GM18868 (cell line): ENCODE results near the gene TMEM204.
"Not testable (repeated sequence)": the region's sequence is repeated elsewhere in the genome, so short reads cannot be mapped to it uniquely, and the experiment has no call there.

Experiments used
- ATAC-seq: cut with Tn5 transposase; IDR thresholded peaks from one replicate; pipeline ENCODE4 v1.9.1; 2021; ENCODE audit warnings: mild to moderate bottlenecking, moderate library complexity; ENCODE audit not compliant: unreplicated experiment

Gene TMEM204

DNA sequence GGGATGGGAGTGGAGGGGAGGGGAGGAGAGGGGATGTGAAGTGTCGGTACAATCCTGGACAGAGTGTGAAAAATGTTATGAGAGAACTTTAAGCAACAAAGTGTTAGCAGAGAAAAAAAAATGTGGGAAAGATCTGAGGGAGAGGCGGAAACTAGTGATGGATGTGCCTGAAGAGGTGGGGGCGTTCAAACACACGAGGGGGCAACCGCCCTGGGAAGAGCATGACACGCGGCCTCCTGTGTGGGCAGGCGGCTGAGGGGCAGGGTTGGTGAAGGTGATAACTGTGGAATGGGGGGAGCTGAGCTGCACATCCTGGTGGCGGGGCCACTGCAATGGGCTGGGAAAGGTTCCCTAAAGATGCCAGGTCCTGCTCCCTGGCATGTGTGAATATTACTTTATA, 48.3 kb downstream of the TMEM204 start:
- ATAC-seq = no peak

DNA sequence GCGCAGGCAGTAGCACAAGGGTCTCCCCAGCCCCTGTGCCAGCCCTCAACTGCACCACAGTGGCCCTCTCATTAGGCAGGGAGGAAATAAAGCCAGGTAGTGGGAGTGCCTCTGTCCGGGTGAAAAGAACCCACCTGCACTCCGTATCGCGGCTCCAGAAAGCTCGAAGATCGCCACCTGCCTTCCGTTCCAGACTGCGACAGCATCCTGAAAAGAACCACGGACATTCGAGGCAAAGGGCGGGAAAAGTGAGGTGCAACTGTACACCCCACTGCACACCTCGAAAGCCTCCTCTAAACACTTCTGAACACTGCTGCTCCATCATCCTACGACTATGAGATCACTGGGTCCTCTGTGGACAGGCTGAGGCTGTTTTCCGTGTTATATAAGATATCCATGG, 49.7 kb downstream of the TMEM204 start:
- ATAC-seq = no peak

- no peak for ATAC-seq
These were observed 51.5 kb downstream of the TMEM204 start for GRCh38 chr16:1584926-1585484.

DNA sequence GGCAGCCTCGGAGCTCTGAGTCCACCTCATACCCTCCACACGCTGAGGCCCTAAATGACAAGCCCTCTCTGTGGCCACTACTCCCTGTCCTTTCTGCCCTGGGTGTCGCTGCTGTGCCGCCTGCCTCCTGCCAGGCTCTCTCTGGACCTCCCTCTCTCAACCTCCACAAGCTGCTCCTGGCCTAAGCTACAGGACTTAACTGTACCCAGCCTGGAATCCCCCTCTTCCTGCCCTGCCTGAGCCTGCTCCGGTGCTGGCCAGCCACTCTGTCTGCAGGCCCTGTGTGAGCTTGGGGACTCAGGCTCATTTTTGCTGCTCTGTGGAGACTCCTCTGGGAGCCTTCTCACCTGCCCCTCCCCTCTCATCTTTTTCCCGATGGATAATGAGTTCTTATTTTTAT, 56.9 kb downstream of the TMEM204 start:
- ATAC-seq = no peak

- no peak for ATAC-seq
These were observed 57.7 kb downstream of the TMEM204 start for GRCh38 chr16:1590930-1591705.

DNA sequence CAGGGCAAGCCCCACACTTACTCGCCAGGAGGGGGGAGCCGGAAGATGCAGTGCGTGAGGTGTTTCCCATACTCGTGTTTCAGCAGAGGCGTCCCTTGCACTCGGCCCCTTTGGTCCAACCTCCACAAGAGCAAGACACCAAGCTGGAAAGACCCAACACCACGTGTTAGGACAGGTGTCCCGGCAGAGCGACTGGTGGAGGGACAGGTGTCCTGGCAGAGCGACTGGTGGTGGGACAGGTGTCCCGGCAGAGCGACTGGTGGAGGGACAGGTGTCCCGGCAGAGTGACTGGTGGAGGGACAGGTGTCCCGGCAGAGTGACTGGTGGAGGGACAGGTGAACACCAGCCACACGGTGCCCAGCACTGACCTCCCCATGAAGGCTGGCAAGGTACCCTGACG, 59.0 kb downstream of the TMEM204 start:
- no peak for ATAC-seq

DNA sequence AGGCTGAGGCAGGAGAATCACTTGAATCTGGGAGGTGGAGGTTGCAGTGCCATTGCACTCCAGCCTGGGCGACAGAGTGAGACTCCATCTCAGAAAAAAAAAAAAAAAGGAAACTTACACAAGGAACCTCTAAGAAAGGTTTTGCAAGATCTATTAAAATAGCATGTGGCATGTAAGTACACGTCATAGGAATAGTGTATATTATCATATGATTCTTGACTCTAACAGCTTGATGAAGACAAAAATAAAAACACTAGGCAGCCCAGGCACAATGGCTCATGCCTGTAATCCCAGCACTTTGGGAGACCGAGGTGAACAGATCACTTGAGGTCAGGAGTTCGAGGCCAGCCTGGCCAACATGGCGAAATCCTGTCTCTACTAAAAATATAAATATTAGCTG, 62.0 kb downstream of the TMEM204 start:
- not testable (repeated sequence) for ATAC-seq

DNA sequence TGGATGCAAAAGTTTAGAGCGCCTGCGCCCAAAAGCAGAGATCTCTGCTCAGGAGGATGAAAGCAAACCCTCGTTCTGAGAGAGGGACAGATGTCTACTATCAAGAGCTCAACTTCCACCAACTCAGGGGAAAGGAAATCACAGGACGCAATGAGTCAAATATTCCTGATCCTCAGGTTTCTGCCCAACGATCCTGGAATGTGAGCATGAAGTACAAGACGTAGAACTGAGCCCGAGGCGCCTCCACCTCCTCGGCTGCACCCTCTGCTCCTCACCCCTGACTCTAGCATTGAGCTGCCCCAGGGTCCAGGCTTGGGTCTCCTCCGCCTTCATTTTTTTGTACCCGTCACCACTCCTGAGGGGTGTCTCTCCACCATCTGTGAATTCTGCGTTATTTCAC, 63.0 kb downstream of the TMEM204 start:
- ATAC-seq = no peak

- ATAC-seq = no peak
These were observed 63.7 kb downstream of the TMEM204 start for GRCh38 chr16:1597154-1597553.

- ATAC-seq = no peak
These were observed 67.6 kb downstream of the TMEM204 start for GRCh38 chr16:1601031-1601430.

GRCh38 chr16:1601489-1601888, 68.0 kb downstream of the TMEM204 start:
- no peak for ATAC-seq

DNA sequence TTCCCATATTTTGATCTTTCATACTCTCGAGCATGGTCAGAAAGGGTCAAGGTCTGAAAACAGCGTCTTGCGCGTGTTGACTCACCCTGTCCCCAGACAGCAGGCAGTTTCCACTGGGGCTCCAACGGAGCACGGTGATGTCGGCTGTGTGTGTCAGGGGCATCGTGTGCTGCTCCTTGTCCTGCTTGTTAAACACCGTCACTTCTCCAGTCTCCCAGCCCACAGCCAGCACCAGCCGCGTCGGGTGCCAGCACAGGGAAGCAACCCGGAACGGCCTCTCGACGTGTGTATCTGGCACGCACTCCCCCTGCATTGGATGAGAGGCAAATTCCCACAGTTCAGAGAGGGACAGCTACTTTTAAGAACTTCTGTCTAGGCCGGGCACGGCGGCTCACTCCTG, 68.8 kb downstream of the TMEM204 start:
- ATAC-seq = no peak
